OCI-LY7 (cell line): ENCODE measurements around the gene SPOCK1. TPM values are rescaled to one million over a fixed set of nuclear protein-coding genes. Genes with fewer than 3 reads are reported as not detected.

Source experiments
- BruUV-seq: library from RNA; stranded (reverse); fragments of 400-500 nt; replicated peaks from 2 replicates; lab custom pipeline; 2021; lab: Mats Ljungman, UMichigan
- CTCF ChIA-PET: fragments of 300-600 bp; sonication (Branson Sonifier 250); formaldehyde crosslinking; loops from one replicate; lab custom pipeline; 2022; ENCODE audit warnings: antibody characterized with exemption; ENCODE audit not compliant: unreplicated experiment; lab: Charles Lee
- POLR2A ChIA-PET: fragments of 300-600 bp; sonication (Branson Sonifier 250); formaldehyde crosslinking; loops from one replicate; lab custom pipeline; 2022; ENCODE audit warnings: antibody characterized with exemption; lab: Charles Lee
- DNase-seq: peaks from one replicate; pipeline ENCODE4 v3.0.0-alpha.2; 2015; ENCODE audit warnings: low spot score
- H2AFZ ChIP-seq: fragments of 200-600 bp; sonication (generic), shearing (Covaris generic); 2 replicates; pipeline ENCODE4 v1.6.1; 2014; ENCODE audit warnings: mild to moderate bottlenecking, antibody characterized with exemption, low read length, moderate library complexity
- H3K27ac ChIP-seq: fragments of 200-600 bp; sonication (generic); 2 replicates; pipeline ENCODE4 v1.5.1; 2014; ENCODE audit warnings: mixed run types, low read depth, mild to moderate bottlenecking, moderate library complexity, low read length, inconsistent platforms; ENCODE audit not compliant: poor library complexity, severe bottlenecking
- H3K36me3 ChIP-seq: fragments of 200-600 bp; sonication (generic); 2 replicates; pipeline ENCODE4 v1.6.1; 2014; ENCODE audit warnings: mild to moderate bottlenecking, antibody characterized with exemption, low read length, moderate library complexity, mixed read lengths; ENCODE audit not compliant: insufficient read depth
- H3K4me1 ChIP-seq: fragments of 200-600 bp; sonication (generic); 2 replicates; pipeline ENCODE4 v1.5.1; 2014; ENCODE audit warnings: mild to moderate bottlenecking, low read length; ENCODE audit not compliant: insufficient read depth, poor library complexity, severe bottlenecking
- H3K4me2 ChIP-seq: fragments of 200-600 bp; sonication (generic); 2 replicates; pipeline ENCODE4 v1.6.1; 2014; ENCODE audit warnings: mild to moderate bottlenecking, low read length
- H3K4me3 ChIP-seq: fragments of 200-600 bp; sonication (generic); 2 replicates; pipeline ENCODE4 v1.5.1; 2014; ENCODE audit warnings: mild to moderate bottlenecking, low read depth, low read length; ENCODE audit not compliant: poor library complexity, severe bottlenecking
- H3K79me2 ChIP-seq: fragments of 200-600 bp; sonication (generic); 2 replicates; pipeline ENCODE4 v1.6.1; 2016; ENCODE audit warnings: low read depth, mild to moderate bottlenecking, low read length, moderate library complexity, mixed read lengths; ENCODE audit not compliant: insufficient read depth
- H3K9me2 ChIP-seq: fragments of 200-600 bp; sonication (generic); 2 replicates; pipeline ENCODE4 v1.6.1; 2016; ENCODE audit warnings: mild to moderate bottlenecking, low read length, mixed read lengths; ENCODE audit not compliant: insufficient read depth
- H3K9me3 ChIP-seq: fragments of 200-600 bp; sonication (generic); 2 replicates; pipeline ENCODE4 v1.6.1; 2014; ENCODE audit warnings: mild to moderate bottlenecking, mixed run types, low read length, mixed read lengths
- H4K20me1 ChIP-seq: fragments of 200-600 bp; sonication (generic); 2 replicates; pipeline ENCODE4 v1.6.1; 2014; ENCODE audit warnings: mild to moderate bottlenecking, antibody characterized with exemption, low read length, moderate library complexity, mixed read lengths; ENCODE audit not compliant: insufficient read depth
- EZH2phosphoT487 ChIP-seq: fragments of 200-600 bp; sonication (generic); IDR thresholded peaks from 2 replicates; pipeline ENCODE4 v1.6.1; 2018; ENCODE audit warnings: low read depth, borderline replicate concordance, mild to moderate bottlenecking, mixed run types, antibody characterized with exemption, low read length, moderate library complexity, mixed read lengths
- intact Hi-C: fragments of 100-400 bp; cut with micrococcal nuclease; formaldehyde crosslinking; loops from one replicate; pipeline ENCODE4 v1.10.0; 2022; ENCODE audit not compliant: unreplicated experiment
- total RNA-seq, 2 experiments: library from RNA; depleted of rRNA in 1 of 2; stranded (reverse); fragments of >200 nt in 1 of 2; shearing (Covaris generic) in 1 of 2; gene quantifications; 2 replicates each; pipeline ENCODE4 v1.2.3, GENCODE V29; 2014 to 2022
- TF ChIP-seq, protein P1 (sequence below): fragments of 200-600 bp; sonication (generic); conservative IDR thresholded peaks from 2 replicates; pipeline ENCODE4 v1.5.1; 2014; ENCODE audit warnings: mild to moderate bottlenecking, antibody characterized with exemption, low read length, moderate library complexity, mixed read lengths

Gene SPOCK1
- total RNA-seq, 2 experiments from 2014 or later, result 0.29 to 1.5 TPM

DNA sequence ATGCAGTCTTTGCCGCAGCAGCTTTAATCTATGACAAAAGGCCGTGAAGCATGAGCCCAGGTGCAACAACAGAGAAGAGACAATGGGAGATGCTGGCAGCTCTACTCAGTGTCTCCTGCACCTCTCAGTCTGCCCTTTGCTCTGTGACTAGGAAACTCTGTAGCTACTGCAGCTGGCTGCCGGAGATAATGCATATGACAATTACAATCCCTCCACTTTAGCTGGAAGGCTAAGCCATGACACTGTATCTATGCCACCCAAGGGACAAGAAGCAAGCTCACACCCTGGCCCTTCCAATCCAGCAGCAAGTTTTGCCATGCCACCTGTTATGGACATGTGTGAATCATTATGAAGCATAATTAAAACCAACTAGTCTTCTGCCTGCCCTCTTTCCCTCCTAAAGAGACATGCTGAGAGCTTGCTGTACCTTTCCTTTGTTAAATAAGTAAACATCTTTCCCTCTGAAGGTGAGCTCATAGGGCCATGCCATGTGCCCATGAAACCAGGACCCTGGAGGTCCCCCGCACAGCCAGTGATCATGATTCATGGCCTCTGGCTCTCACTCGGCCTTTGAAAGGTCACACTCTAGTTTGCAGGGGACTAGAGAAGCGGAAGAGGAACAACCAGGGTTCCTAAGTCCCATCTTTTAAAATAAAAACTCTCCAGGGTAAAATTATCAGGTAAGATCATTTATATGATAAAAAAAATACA lies 219.4 kb downstream of the SPOCK1 start:
- DNase-seq, result no peak
- Histone ChIP-seq H3K4me3 (no peak overlapping the region), H3K4me1 (no peaks in the 10 kb centered on the region), H3K27ac (no peak overlapping the region), H3K9me2 (no peaks in the 10 kb centered on the region), H3K9me3 (no peaks in the 10 kb centered on the region), H3K36me3 (no peaks in the 10 kb centered on the region), H3K79me2 (no peaks in the 10 kb centered on the region), H3K4me2 (no peak overlapping the region), H2AFZ (no peak overlapping the region), H4K20me1 (no peaks in the 10 kb centered on the region)
- intact Hi-C loops, result no loop called here
- CTCF ChIA-PET, result no interaction called here
- POLR2A ChIA-PET, result interaction anchor here (1.1 kb wide), 1 partner anchor 10 kb away, joined by 3 read pairs; no protein-coding TSS in a partner anchor
- no peak for TF ChIP-seq EZH2phosphoT487
- TF ChIP-seq, protein P1, sequence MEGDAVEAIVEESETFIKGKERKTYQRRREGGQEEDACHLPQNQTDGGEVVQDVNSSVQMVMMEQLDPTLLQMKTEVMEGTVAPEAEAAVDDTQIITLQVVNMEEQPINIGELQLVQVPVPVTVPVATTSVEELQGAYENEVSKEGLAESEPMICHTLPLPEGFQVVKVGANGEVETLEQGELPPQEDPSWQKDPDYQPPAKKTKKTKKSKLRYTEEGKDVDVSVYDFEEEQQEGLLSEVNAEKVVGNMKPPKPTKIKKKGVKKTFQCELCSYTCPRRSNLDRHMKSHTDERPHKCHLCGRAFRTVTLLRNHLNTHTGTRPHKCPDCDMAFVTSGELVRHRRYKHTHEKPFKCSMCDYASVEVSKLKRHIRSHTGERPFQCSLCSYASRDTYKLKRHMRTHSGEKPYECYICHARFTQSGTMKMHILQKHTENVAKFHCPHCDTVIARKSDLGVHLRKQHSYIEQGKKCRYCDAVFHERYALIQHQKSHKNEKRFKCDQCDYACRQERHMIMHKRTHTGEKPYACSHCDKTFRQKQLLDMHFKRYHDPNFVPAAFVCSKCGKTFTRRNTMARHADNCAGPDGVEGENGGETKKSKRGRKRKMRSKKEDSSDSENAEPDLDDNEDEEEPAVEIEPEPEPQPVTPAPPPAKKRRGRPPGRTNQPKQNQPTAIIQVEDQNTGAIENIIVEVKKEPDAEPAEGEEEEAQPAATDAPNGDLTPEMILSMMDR, result no peak
- no TSS peak for BruUV-seq

GRCh38 chr5:137278476-137278875 lies 220.7 kb downstream of the SPOCK1 start:
- Histone ChIP-seq H3K9me2 (no peaks in the 10 kb centered on the region), H3K27ac (no peak overlapping the region), H2AFZ (no peak overlapping the region), H3K4me2 (no peak overlapping the region), H3K4me1 (no peaks in the 10 kb centered on the region), H3K36me3 (no peaks in the 10 kb centered on the region), H3K79me2 (no peaks in the 10 kb centered on the region), H3K4me3 (no peak overlapping the region), H4K20me1 (no peaks in the 10 kb centered on the region), H3K9me3 (no peaks in the 10 kb centered on the region)
- TF ChIP-seq, protein P1, result no peak
- TF ChIP-seq EZH2phosphoT487, result no peak
- DNase-seq, result no peak
- ChIA-PET POLR2A (no interaction called here), CTCF (no interaction called here)
- intact Hi-C loops, result no loop called here
- BruUV-seq, result no TSS peak

DNA sequence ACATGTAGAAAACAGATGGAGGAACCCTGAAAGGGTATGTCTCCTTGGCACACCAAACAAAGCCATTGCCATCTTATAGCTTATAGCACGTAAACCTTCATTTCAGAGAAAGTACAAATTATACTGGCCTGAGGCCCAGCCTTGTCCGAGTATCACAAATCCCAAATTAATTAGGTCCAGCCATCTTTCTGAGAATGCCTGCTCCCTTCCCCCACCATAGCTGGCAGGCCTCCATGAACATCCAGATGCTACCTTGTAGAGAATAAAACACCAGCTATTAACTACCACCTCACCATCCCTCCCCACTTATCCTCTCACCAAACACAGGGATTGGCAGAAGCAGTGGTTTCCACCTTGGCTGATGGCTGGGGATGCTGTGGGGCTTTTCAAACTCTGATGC lies 224.0 kb downstream of the SPOCK1 start:
- BruUV-seq, result no TSS peak

More for the DNA sequence above, 224.0 kb downstream of the SPOCK1 start:
- Histone ChIP-seq H3K4me2 (no peak overlapping the region), H3K4me3 (no peak overlapping the region), H3K27ac (no peak overlapping the region), H3K9me2 (no peaks in the 10 kb centered on the region), H2AFZ (no peak overlapping the region), H3K36me3 (no peaks in the 10 kb centered on the region), H3K9me3 (no peaks in the 10 kb centered on the region), H4K20me1 (no peaks in the 10 kb centered on the region), H3K4me1 (no peaks in the 10 kb centered on the region), H3K79me2 (no peaks in the 10 kb centered on the region)
- no peak for TF ChIP-seq EZH2phosphoT487
- TF ChIP-seq, protein P1, result no peak
- intact Hi-C loops, result no loop called here
- CTCF ChIA-PET, result no interaction called here
- no peak for DNase-seq
- POLR2A ChIA-PET, result no interaction called here
